DOHH2 (cell line): ENCODE data around the gene KLHL6.

Experiments used
- EZH2phosphoT487 ChIP-seq: fragments of 200-600 bp; sonication (generic); IDR thresholded peaks from 2 replicates; pipeline ENCODE4 v1.6.1; 2017; ENCODE audit warnings: borderline replicate concordance, mild to moderate bottlenecking, antibody characterized with exemption, low read length, moderate library complexity, mixed read lengths
- TF ChIP-seq, protein P1 (sequence below): fragments of 200-600 bp; sonication (generic); IDR thresholded peaks from one replicate; pipeline ENCODE4 v1.5.1; 2014; ENCODE audit warnings: antibody characterized with exemption, mild to moderate bottlenecking, low read depth, low read length; ENCODE audit not compliant: poor library complexity, severe bottlenecking

DNA sequence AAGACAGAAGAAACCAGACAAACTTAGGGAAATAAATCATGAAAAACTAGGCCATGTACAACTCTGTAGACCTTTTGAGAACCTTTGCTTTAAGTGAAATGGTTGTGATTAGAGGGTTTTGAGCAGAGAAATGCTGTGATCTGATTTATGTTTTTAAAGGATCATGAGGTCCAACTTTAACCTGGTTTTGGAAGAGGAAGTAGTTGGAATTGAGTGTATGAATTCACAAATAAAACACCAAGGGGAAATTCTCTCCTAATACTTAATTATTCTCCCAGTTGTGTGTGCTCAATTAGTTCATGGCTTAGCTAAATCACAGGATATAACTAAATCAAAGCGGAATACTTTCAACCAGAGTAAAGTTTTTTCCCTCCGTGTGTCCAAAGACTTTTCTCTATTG is 81.5 kb downstream of the KLHL6 start:
- TF ChIP-seq, protein P1, sequence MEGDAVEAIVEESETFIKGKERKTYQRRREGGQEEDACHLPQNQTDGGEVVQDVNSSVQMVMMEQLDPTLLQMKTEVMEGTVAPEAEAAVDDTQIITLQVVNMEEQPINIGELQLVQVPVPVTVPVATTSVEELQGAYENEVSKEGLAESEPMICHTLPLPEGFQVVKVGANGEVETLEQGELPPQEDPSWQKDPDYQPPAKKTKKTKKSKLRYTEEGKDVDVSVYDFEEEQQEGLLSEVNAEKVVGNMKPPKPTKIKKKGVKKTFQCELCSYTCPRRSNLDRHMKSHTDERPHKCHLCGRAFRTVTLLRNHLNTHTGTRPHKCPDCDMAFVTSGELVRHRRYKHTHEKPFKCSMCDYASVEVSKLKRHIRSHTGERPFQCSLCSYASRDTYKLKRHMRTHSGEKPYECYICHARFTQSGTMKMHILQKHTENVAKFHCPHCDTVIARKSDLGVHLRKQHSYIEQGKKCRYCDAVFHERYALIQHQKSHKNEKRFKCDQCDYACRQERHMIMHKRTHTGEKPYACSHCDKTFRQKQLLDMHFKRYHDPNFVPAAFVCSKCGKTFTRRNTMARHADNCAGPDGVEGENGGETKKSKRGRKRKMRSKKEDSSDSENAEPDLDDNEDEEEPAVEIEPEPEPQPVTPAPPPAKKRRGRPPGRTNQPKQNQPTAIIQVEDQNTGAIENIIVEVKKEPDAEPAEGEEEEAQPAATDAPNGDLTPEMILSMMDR = no peak
- no peak for TF ChIP-seq EZH2phosphoT487
